ENCODE measurements around the gene ZNF500.

ZNF500 gene

DNA sequence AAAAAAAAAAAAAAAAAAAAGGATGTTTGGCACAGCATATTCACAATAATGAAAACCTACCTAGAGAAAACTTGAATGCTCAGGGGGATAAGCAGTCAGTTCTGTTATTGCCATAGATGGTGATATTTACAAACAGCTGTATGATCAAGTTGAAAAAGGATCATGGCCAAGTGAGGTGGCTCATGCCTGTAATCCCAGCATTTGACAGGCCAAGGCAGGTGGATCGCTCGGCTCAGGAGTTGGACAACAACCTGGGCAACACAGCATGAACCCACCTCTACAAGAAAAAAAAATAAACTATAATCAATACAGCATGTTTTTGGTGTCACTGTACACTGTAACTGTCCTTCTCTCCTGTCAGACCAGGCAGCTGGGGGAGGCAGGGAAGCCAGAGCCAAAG, 52.0 kb downstream of the ZNF500 start:
- no peak for DNase-seq (ENCODE audit: low spot score)
- in situ Hi-C loops (cut with MboI; ENCODE audit: low pct_unique_long_range_greater_than_20kb, low sequenced_read_pairs, unreplicated experiment), result no loop called here
- TF ChIP-seq, protein P1, sequence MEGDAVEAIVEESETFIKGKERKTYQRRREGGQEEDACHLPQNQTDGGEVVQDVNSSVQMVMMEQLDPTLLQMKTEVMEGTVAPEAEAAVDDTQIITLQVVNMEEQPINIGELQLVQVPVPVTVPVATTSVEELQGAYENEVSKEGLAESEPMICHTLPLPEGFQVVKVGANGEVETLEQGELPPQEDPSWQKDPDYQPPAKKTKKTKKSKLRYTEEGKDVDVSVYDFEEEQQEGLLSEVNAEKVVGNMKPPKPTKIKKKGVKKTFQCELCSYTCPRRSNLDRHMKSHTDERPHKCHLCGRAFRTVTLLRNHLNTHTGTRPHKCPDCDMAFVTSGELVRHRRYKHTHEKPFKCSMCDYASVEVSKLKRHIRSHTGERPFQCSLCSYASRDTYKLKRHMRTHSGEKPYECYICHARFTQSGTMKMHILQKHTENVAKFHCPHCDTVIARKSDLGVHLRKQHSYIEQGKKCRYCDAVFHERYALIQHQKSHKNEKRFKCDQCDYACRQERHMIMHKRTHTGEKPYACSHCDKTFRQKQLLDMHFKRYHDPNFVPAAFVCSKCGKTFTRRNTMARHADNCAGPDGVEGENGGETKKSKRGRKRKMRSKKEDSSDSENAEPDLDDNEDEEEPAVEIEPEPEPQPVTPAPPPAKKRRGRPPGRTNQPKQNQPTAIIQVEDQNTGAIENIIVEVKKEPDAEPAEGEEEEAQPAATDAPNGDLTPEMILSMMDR (IDR thresholded peaks at IDR 0.05; ENCODE audit: extremely low read depth, insufficient read depth, missing control alignments), result no peak

DNA sequence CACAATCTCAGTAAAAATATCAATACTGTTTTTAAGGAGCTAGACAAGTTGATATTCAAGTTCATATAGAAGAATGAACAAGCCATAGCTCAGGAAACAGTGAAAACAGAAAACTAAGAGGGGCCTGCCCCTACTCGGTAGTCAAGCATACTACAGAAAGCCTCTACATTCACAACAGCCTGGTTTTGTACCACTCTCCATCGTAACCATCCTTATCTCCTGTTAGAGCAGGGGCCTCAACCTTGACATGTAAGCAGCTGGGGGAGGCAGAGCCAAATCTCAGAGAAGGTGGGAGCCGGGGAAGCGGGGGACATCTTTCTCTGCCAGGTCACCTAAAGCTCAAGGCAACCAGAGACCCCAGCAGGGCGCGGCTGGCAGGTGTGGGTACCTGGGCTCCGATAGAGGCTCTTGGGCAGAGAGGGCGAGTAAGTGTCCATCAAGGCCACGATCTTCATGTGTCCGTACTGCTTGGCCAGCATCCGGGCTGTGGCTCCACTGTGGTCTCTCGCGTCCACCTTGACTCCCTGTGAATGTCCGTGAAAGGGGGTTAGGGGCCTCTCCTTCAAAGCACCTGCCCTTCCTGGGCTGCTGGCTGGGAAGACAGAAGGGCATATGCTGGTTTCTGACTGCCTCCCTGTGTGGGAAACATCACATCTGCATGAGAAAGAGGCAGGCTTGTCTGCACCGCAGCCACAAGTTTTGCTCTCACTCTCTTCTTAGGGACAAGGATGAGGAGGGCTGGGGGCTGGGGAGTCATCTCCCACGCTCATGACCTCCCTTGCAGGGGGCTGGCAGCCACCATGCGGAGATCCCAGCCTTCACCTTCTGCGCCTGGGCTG, 53.1 kb downstream of the ZNF500 start:
- DNase-seq (ENCODE audit: low spot score), result no peak
- TF ChIP-seq, protein P1 (IDR thresholded peaks at IDR 0.05; ENCODE audit: extremely low read depth, insufficient read depth, missing control alignments), result no peak
- in situ Hi-C loops (cut with MboI; ENCODE audit: low pct_unique_long_range_greater_than_20kb, low sequenced_read_pairs, unreplicated experiment), result no loop called here

DNA sequence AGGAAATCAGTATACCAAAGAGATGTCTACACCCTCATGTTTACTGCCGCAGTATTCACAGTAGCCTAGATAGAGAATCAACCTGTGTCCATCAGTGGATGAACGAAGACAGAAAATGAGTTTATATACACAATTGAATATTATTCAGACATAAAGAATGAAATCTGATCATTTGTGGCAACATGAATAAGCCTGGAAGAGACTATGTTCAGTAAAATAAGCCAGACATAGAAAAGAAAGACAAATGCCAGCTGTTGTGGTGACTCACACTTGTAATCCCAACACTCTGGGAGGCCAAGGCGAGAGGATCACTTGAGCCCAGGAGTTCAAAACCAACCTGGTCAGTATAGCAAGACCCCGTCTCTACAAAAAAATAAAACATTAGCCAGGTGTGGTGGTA, 57.5 kb downstream of the ZNF500 start:
- in situ Hi-C loops (cut with MboI; ENCODE audit: low pct_unique_long_range_greater_than_20kb, low sequenced_read_pairs, unreplicated experiment), result no loop called here
- no peak for DNase-seq (ENCODE audit: low spot score)
- TF ChIP-seq, protein P1 (IDR thresholded peaks at IDR 0.05; ENCODE audit: extremely low read depth, insufficient read depth, missing control alignments), result no peak

DNA sequence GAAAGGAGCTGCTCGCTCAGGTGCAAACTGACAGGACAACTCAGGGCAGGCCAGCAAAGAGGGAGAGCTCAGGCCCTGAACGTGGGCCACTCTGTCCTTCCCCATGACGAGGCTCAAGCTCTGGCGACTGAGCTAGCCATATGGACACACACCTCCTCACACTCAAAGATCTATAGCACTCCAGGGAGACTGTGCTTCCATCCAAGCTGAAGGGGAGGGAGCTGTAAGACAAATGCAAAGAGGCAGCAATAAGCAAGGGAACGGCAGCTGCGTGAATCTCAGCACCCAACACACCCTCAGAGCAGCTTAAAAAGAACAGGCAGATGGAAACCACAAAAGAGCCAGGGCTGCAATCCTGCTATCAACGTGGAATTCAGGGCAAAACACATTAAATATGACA, 60.1 kb downstream of the ZNF500 start:
- in situ Hi-C loops (cut with MboI; ENCODE audit: low pct_unique_long_range_greater_than_20kb, low sequenced_read_pairs, unreplicated experiment), result no loop called here
- no peak for DNase-seq (ENCODE audit: low spot score)
- TF ChIP-seq, protein P1 (IDR thresholded peaks at IDR 0.05; ENCODE audit: extremely low read depth, insufficient read depth, missing control alignments), result no peak

DNA sequence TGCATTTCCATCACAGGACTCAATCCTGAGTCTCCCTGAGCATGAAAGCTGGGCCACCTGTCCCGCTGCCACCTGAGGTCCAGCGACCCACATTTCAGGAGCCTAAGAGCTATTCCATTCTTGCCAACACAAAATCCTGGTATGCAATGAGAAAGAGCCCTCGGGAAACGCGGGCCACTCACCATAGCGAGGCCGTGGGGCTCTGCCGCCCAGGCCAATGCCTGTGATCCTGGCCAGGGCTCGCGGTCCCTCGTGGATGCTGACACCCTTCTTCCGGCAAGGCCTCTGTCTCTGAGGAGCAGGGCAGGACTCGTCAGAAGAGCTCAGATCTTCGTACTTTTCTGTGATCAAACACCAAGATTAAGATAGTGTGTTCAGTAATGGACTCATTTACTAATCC, 62.0 kb downstream of the ZNF500 start:
- DNase-seq (ENCODE audit: low spot score), result no peak
- TF ChIP-seq, protein P1 (IDR thresholded peaks at IDR 0.05; ENCODE audit: extremely low read depth, insufficient read depth, missing control alignments), result no peak

DNA sequence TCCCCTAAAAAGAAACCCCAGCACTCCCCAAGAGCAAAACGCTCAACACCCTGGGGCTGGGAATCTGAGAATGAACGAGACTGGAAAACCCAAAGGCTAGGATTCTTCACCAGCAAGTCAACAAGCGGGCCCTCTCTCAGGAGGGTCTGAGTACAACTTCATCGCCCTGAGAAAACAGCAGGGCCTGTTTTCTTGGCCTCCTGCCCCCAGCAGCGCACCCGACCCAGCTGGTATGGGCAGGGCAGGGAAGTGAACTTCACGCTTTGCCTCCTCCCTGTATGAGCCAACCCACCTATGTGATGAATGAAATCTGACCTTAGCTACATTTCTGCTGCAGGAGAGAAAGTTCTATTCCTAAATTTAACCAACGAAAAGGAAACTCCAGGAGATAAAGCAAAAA, 62.5 kb downstream of the ZNF500 start:
- in situ Hi-C loops (cut with MboI; ENCODE audit: low pct_unique_long_range_greater_than_20kb, low sequenced_read_pairs, unreplicated experiment), result no loop called here
- DNase-seq (ENCODE audit: low spot score), result no peak
- TF ChIP-seq, protein P1 (IDR thresholded peaks at IDR 0.05; ENCODE audit: extremely low read depth, insufficient read depth, missing control alignments), result no peak

More for the DNA sequence above, 62.0 kb downstream of the ZNF500 start:
- in situ Hi-C loops (cut with MboI; ENCODE audit: low pct_unique_long_range_greater_than_20kb, low sequenced_read_pairs, unreplicated experiment), result no loop called here

All from GM13977 (cell line).